Embryonic facial prominence (tissue), 1 donor: ENCODE data around the gene NCOA3.
"Not testable (repeated sequence)": the region's sequence is repeated elsewhere in the genome, so short reads cannot be mapped to it uniquely, and the experiment has no call there.

Source experiments
- DNase-seq: peaks from one replicate; pipeline ENCODE4 v3.0.0-alpha.2; 2016; ENCODE audit errors: extremely low spot score

NCOA3 gene

GRCh38 chr20:47501482-47502270 lies at the start of gene NCOA3:
Gene NCOA3, plus strand, starts transcription at chr20:47501887. Its CDS starts 120,361 bp downstream, at chr20:47622248.
- peak; percentile 77 for DNase-seq

DNA sequence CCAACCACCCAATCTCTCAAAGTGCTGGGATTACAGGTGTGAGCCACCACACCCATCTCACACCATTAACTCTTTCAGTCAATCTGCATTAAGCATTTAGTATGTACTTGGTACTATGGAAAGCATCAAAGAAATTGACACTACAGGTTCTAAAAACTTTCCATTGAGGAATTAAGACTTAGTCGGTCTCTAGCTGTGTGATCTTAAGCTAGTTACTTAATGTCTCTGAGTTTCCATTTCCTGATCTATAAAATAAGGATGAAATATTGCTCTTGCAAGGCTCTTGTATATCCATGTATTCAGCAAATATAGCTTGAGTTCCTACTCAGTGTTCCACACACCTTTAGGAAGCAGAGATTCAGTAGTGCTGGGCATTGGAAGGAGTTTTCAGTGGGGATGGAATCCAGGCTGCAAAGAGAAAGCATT lies 48.9 kb upstream of the NCOA3 start:
- DNase-seq: no peak

DNA sequence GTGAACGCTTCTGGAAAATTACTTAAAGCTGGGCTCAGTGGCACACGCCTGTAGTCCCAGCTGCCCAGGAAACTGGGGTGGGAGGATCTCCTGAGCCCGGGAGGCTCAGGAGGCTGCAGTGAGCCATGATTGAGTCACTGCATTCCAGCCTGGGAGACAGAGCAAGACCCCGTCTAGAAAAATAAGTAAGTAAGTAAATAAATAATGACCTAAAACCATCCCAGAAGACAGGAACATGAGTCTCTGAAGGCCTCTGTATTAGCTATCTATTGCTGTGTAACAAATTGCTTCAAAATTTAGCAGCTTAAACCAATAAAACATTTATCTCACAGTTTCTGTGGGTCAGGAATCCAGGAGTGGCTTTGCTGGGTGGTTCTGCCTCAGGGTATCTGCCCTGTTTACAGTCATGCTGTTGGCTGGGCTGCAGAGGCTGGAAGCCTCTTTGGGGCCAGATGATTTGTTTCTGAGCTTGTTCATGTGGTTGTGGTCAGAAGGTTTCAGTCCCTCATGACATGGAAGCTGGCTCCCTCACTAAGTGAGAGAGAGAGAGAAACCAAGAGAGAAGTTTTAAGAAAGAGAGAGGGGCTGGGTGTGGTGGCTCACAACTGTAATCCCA lies 48.4 kb upstream of the NCOA3 start:
- DNase-seq: no peak

- DNase-seq: no peak
Observed at GRCh38 chr20:47454298-47455132, 47.2 kb upstream of the NCOA3 start.

GRCh38 chr20:47455133-47456040 lies 46.3 kb upstream of the NCOA3 start:
- DNase-seq: no peak

DNA sequence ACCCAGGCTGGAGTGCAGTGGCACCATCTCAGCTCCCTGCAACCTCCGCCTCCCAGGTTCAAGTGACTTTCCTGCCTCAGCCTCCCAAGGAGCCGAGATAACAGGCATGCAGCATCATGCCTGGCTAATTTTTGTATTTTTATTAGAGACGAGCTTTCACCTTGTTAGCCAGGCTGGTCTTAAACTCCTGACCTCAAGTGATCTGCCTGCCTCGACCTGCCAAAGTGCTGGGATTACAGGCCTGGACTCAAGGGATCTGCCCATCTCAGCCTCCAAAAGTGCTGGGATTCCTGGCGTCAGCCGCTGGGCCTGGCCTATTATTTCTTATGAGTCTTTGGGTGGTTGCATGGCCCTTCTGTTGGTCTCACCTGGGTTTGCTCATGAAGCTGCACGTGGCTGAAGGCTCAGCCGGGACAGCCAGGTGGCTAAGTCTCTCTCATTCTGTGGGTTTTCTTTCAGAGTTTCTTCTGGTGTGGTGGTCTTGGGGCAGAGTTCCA lies 45.6 kb upstream of the NCOA3 start:
- no peak for DNase-seq

DNA sequence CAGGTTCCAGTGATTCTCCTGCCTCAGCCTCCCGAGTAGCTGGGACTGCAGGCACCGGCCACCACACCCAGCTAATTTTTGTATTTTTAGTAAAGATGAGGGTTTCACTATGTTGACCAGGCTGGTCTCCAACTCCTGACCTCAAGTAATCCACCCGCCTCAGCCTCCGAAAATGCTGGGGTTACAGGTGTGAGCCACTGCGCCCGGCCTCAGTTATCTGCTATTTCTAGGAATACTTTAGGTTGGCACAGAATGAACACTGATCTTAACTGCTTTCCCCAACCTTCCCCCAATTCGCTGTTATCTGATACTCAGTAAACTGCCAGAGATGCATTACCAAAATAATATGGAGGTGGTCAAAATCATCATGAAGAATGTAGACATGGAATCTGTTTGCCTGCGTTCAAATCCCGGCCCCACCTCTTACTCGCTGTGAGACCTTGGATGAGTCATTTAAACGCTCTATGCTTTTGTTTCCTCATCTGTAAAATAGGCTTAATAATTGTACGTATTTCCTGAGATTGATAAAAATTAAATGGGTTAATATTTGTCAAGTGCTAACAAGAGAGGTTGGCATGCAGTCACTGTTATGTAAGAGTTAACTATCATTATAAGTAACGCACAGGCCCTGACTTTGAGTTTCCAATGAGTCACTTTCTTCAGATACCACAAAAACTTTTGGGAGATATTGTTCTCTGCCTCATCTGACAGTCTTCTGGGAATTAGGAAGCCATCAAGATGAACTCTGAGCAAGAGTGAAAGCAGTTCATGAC lies 44.5 kb upstream of the NCOA3 start:
- no peak for DNase-seq

- not testable (repeated sequence) for DNase-seq
Observed at GRCh38 chr20:47458280-47459050, 43.2 kb upstream of the NCOA3 start.

DNA sequence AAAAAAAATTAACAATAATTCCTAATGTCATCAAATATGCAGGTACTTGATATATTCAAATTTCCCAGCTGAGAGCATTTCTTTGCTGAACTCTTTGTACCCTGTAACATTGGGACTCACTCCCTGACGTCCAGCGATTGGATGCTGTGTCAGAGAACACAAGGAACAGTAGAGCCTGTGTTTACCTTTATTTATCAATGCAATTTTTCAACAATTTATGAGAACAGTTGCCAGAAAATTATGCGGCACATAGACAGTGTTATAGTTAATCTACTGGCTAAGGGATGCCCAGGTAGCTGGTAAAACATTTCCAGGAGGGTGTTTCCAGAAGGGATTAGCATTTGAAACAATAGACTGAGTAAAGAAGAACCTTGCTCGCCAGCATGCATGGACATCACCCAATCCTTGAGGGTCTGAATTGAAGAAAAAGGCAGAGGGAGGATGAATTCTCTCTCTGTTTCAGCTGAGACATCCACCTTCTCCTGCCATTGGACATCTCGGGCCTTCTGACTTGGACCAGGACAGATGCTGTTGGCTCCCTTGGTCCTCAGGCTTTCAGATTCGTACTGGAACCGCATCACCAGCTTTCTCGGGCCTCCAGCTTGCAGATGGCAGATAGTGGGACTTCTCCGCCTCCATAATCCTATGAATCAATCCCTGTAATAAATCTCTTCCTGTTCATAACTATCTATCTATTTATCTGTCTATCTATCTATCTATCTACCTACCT lies 42.2 kb upstream of the NCOA3 start:
- DNase-seq: no peak

GRCh38 chr20:47460761-47461112 lies 41.0 kb upstream of the NCOA3 start:
- DNase-seq: not testable (repeated sequence)

DNA sequence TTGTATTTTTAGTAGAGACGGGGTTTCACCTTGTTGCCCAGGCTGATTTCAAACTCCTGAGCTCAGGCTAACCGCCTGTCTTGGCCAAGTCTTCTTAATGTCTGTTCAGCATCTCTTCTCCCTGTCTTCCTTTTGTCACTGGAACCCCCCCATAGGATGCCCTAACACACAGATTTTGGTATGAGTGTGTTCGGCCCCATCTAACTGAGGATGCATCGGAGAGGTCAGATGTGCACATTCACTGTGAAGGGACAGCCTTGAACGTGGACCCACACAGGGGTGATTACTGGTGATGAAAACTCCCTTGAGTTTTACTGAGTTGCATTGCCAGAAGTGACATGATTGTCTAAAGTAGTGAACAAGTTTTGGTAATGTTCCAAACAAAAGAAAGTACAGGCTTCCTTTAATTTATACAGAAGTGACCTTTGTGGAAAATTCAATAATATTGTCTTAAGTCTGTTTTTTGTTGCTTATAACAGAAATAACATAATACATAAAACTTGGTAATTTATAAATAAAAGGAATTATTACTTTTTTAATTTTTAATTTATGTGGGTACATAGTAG lies 40.5 kb upstream of the NCOA3 start:
- no peak for DNase-seq

- not testable (repeated sequence) for DNase-seq
Observed at GRCh38 chr20:47461906-47462305, 39.8 kb upstream of the NCOA3 start.

GRCh38 chr20:47464380-47465101 lies 37.1 kb upstream of the NCOA3 start:
- peak; percentile 73 for DNase-seq

DNA sequence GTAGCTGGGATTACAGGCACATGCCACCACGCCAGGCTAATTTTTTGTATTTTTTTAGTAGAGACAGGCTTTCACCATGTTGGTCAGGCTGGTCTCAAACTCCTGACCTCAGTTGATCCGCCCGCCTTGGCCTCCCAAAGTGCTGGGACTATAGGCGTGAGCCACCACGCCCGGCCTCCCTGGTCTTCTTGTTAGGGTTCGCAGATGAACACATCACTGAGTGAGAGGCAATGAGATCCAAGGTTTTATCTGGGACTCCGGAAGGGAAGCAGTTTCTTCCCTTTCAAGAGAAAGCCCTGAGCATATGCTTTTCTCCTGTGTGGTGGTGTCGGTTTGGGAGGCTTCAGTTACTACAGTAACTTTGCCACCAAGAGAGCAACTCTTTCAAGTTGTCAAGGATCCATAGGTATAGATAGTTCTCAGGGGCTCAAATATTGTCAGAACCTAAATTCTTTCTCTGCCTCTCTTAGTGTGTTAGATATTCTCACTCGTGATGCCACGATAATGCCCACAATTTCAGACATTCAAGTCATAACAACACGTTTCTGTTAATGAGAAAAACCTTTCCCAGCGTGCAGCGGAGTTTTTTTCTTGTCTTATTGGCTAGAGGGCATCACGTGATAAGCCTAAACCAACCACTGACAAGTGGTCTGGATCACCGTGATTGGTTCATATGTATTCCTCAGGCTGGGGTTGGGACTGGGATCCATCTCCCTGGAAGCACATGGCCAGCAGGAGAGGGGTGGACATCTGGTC lies 36.2 kb upstream of the NCOA3 start:
- DNase-seq: no peak

DNA sequence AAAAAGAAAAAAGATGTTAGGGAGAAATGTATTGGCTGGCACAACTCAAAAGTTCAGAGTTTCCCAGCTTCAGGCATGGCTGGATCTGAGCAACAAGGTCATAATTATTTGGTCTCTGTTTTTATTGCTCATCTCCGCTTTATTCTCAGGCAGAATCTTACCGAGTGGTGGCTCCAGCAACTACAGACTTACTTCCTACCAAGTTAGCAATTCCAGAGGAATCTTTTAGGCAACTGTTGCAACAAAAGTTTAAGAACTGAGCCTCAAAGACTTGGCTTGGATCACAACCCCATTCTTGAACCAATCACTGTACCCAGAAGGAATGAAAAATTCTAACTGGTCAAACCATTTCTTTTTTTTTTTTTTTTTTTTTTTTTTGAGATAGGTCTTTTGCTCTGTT lies 35.5 kb upstream of the NCOA3 start:
- DNase-seq: no peak

DNA sequence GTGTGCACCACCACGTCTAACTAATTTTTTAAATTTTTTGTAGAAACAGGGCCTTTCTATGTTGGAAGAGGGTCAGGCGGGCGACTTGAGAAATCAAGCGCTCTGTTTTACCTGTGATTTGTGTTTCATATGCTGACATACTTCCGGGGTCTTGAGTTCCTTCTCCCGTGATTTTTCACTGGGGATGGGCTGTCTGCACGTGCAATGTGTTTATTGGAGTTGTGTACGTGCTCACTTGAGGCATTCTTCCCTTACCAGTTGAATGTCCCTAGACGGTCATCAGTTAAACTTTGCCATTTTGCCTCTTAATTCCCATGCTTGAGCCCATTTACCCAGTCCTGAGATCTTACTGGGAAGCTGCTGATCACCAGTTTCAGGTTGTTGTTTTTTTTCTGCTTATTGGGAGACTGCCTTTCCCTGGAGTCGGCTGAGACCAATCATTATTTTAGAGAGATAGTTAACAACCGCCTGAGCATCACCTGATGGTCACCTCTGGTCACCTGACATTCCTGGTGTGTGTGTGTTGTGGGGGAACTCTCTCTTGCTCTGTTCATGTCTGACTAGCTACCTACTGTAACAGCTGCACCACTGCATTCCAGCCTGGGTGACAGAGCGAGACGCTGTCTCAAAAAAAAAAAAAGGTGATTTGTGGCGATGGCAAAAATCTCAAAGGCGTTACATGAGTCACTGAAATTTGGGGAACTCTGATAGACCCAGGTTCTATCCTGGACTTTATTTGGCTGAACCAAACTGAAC lies 34.8 kb upstream of the NCOA3 start:
- DNase-seq: no peak
